B cell (primary cell): ENCODE measurements around the gene MLLT10. TPM values are rescaled to one million over a fixed set of nuclear protein-coding genes. Genes with fewer than 3 reads are reported as not detected.

Source experiments
- ATAC-seq: fragments of 200-7000 bp; cut with Tn5 transposase; one replicate; pipeline ENCODE4 v1.10.0; 2021; ENCODE audit warnings: low read depth, mild to moderate bottlenecking, moderate number of reproducible peaks, moderate library complexity
- CTCF ChIA-PET: fragments of 350-600 bp; sonication (Branson Sonifier 250); formaldehyde crosslinking; loops from one replicate; lab custom pipeline; 2021; ENCODE audit warnings: antibody characterized with exemption, inconsistent platforms; lab: Charles Lee
- POLR2A ChIA-PET: fragments of 350-600 bp; sonication (Branson Sonifier 250); formaldehyde crosslinking; loops from one replicate; lab custom pipeline; 2021; ENCODE audit warnings: antibody characterized with exemption; lab: Charles Lee
- DNase-seq: peaks from one replicate; pipeline ENCODE4 v3.0.0; 2013
- H2AFZ ChIP-seq: 2 replicates; pipeline ENCODE4 v1.6.1; 2012; ENCODE audit warnings: mild to moderate bottlenecking, low read depth, low read length; ENCODE audit not compliant: insufficient read depth, poor library complexity, severe bottlenecking
- H3K27ac ChIP-seq, 2 donors: 1 replicate in 1 of 2; 2 replicates in 1 of 2; pipeline ENCODE4 v1.5.1; 2012 to 2013; ENCODE audit warnings: low read length in 2 of 2, mild to moderate bottlenecking in 2 of 2, moderate library complexity in 1 of 2
- H3K27me3 ChIP-seq, 4 experiments: fragments of 200-600 bp in 1 of 4; sonication (generic) in 1 of 4; replicated peaks in 1 of 4; 1 replicate in 2 of 4; 2 replicates in 2 of 4; pipeline versions ENCODE4 v1.6.1 to v1.7.0; 2013 to 2016; ENCODE audit warnings: low read length in 3 of 4, mild to moderate bottlenecking in 2 of 4, mixed read lengths in 1 of 4, moderate library complexity in 1 of 4; ENCODE audit not compliant: insufficient read depth in 4 of 4, control insufficient read depth in 3 of 4; ENCODE audit errors: control extremely low read depth in 1 of 4
- H3K36me3 ChIP-seq, 2 experiments: replicated peaks in 1 of 2; 1 replicate in 1 of 2; 2 replicates in 1 of 2; pipeline versions ENCODE4 v1.6.1 to v1.7.1; 2013; ENCODE audit warnings: low read length in 1 of 2; ENCODE audit not compliant: insufficient read depth in 2 of 2, control insufficient read depth in 1 of 2; ENCODE audit errors: control extremely low read depth in 1 of 2, extremely low read depth in 1 of 2
- H3K4me1 ChIP-seq, 2 donors: fragments of 200-600 bp in 1 of 2; sonication (generic) in 1 of 2; 1 replicate in 1 of 2; 2 replicates in 1 of 2; pipeline versions ENCODE4 v1.5.1 to v1.6.1; 2013 to 2017; ENCODE audit warnings: low read length in 2 of 2; ENCODE audit not compliant: control insufficient read depth in 2 of 2, insufficient read depth in 2 of 2
- H3K4me2 ChIP-seq: replicated peaks from 2 replicates; pipeline ENCODE3; 2012; ENCODE audit warnings: mild to moderate bottlenecking, low read depth, low read length; ENCODE audit not compliant: poor library complexity, severe bottlenecking
- H3K4me3 ChIP-seq, 5 experiments: fragments of 200-600 bp in 1 of 5; sonication (generic) in 1 of 5; 1 replicate in 3 of 5; 2 replicates in 2 of 5; pipeline versions ENCODE4 v1.5.1 to v1.7.0; 2011 to 2016; ENCODE audit warnings: low read length in 4 of 5, mild to moderate bottlenecking in 4 of 5, low read depth in 2 of 5, control low read depth in 1 of 5, moderate library complexity in 1 of 5; ENCODE audit not compliant: insufficient read depth in 1 of 5; ENCODE audit errors: control extremely low read depth in 1 of 5, extremely low read depth in 1 of 5
- H3K79me2 ChIP-seq: fragments of 200-600 bp; sonication (generic); one replicate; pipeline ENCODE4 v1.6.0; 2016; ENCODE audit warnings: low read length; ENCODE audit not compliant: control insufficient read depth, insufficient read depth
- H3K9ac ChIP-seq: fragments of 200-600 bp; sonication (generic); 2 replicates; pipeline ENCODE4 v1.6.1; 2017; ENCODE audit warnings: mild to moderate bottlenecking, low read length, moderate library complexity
- H3K9me3 ChIP-seq, 3 donors: one replicate each; pipeline versions ENCODE4 v1.6.1 to v1.7.1; 2013; ENCODE audit warnings: low read length in 2 of 3; ENCODE audit not compliant: control insufficient read depth in 2 of 3, insufficient read depth in 1 of 3; ENCODE audit errors: control extremely low read depth in 1 of 3
- H4K20me1 ChIP-seq: 2 replicates; pipeline ENCODE4 v1.6.0; 2012; ENCODE audit warnings: mild to moderate bottlenecking, low read length; ENCODE audit not compliant: insufficient read depth, control insufficient read depth, poor library complexity, severe bottlenecking
- H3K27ac Mint-ChIP-seq: one replicate; pipeline ENCODE4 v1.8.0; 2021; ENCODE audit warnings: mixed read lengths
- H3K27me3 Mint-ChIP-seq: one replicate; pipeline ENCODE4 v1.8.0; 2021; ENCODE audit warnings: mixed read lengths
- H3K4me1 Mint-ChIP-seq: one replicate; pipeline ENCODE4 v1.8.0; 2021; ENCODE audit warnings: mixed read lengths
- H3K4me3 Mint-ChIP-seq: one replicate; pipeline ENCODE4 v1.8.0; 2021; ENCODE audit warnings: mixed read lengths
- H3K9me3 Mint-ChIP-seq: one replicate; pipeline ENCODE4 v1.8.0; 2022; ENCODE audit warnings: mixed read lengths; ENCODE audit not compliant: insufficient read depth
- EZH2 ChIP-seq: IDR thresholded peaks from 2 replicates; pipeline ENCODE4 v1.6.1; 2012; ENCODE audit warnings: borderline replicate concordance, low read depth, mild to moderate bottlenecking, moderate library complexity, low read length; ENCODE audit not compliant: insufficient read depth, poor library complexity, severe bottlenecking
- WGBS: methylation state at CpG from one replicate; pipeline ENCODE4 v1.1.5; 2013; ENCODE audit warnings: missing lambda C conversion rate; ENCODE audit not compliant: insufficient coverage; 5-methylcytosine and 5-hydroxymethylcytosine counted together
- intact Hi-C: fragments of 100-400 bp; cut with micrococcal nuclease; formaldehyde crosslinking; loops from one replicate; pipeline ENCODE4 v1.10.0; 2022
- polyA plus RNA-seq: library from polyadenylated mRNA; depleted of rRNA; stranded (reverse); fragments of >200 nt; gene quantifications from 2 replicates; pipeline ENCODE4 v1.2.3, GENCODE V29; 2012
- total RNA-seq, 2 donors: library from RNA; stranded (reverse); fragments of 120-200 nt in 1 of 2; gene quantifications; 1 replicate in 1 of 2; 2 replicates in 1 of 2; pipeline versions ENCODE4 v1.2.3 to v1.2.4, GENCODE V29; 2013 to 2022
- TF ChIP-seq, protein P1 (sequence below): fragments of 200-600 bp; IDR thresholded peaks from one replicate; pipeline ENCODE4 v1.8.0; 2022; ENCODE audit warnings: antibody characterized with exemption, mild to moderate bottlenecking

MLLT10 gene
- total and polyA plus RNA-seq, 2 donors (not counting 1 experiment from before 2014, with no cell fraction given): 21.7 to 70.5 TPM

DNA sequence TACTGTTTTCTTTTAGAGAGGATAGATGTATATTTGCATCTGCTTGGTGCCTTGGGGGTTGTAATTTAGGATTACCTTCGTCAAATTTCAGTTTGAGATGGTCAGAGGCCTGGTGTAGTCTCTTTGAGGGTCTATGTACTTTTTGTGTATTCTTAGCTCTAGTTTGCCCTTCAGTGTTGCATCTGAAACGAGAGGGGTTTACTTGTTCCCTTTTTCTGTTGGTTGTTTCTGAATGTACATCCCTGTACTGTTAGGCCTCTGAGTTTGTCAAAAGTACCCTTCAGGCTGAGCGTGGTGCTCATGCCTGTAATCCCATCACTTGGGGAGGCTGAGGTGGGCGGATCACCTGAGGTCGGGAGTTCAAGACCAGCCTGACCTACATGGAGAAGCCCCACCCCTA is 60.0 kb downstream of the MLLT10 start:
- Histone ChIP-seq H2AFZ (no peak overlapping the region), H3K4me3 (no peak overlapping the region), H4K20me1 (peaks cover 5% of the 10 kb centered on the region), H3K27me3 (no peaks in the 10 kb centered on the region), H3K27ac (no peak overlapping the region), H3K36me3 (peaks cover 0 to 15% of the 10 kb centered on the region in 2 experiments), H3K79me2 (peaks cover 55% of the 10 kb centered on the region), H3K4me2 (no peak overlapping the region), H3K9me3 (peaks cover 0 to 6% (median 0%) of the 10 kb centered on the region in 3 donors), H3K9ac (no peak overlapping the region), H3K4me1 (no peaks in the 10 kb centered on the region)
- Mint-ChIP-seq H3K4me3 (no peak overlapping the region), H3K9me3 (no peaks in the 10 kb centered on the region), H3K4me1 (peaks cover 10% of the 10 kb centered on the region), H3K27me3 (no peaks in the 10 kb centered on the region), H3K27ac (no peak overlapping the region)
- CTCF ChIA-PET: interaction anchor here (0.7 kb wide), 1 partner anchor 828 kb away, joined by 3 read pairs; no protein-coding TSS in a partner anchor
- DNase-seq: no peak
- intact Hi-C loops: no loop called here
- no peak for ATAC-seq
- POLR2A ChIA-PET: no interaction called here
- 55% methylated on average over 2 of the region's 5 CpGs for WGBS
- TF ChIP-seq, protein P1, sequence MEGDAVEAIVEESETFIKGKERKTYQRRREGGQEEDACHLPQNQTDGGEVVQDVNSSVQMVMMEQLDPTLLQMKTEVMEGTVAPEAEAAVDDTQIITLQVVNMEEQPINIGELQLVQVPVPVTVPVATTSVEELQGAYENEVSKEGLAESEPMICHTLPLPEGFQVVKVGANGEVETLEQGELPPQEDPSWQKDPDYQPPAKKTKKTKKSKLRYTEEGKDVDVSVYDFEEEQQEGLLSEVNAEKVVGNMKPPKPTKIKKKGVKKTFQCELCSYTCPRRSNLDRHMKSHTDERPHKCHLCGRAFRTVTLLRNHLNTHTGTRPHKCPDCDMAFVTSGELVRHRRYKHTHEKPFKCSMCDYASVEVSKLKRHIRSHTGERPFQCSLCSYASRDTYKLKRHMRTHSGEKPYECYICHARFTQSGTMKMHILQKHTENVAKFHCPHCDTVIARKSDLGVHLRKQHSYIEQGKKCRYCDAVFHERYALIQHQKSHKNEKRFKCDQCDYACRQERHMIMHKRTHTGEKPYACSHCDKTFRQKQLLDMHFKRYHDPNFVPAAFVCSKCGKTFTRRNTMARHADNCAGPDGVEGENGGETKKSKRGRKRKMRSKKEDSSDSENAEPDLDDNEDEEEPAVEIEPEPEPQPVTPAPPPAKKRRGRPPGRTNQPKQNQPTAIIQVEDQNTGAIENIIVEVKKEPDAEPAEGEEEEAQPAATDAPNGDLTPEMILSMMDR: no peak
- no peak for TF ChIP-seq EZH2

DNA sequence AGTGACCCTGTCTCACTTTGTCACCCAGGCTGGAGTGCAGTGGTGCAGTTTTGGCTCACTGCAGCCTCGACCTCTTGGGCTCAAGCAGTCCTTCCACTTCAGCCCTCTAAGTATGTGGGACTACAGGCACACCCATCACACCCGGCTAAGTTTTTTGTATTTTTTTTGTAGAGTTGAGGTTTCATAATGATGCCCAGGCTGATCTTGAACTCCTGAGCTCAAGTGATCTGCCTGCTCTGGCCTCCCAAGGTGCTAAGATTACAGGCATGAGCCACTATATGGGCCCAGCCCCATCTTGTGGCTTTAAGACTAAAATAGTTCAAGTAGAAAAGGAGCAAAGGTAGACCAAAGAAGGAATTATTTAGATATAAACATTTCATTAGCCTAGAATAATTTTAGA is 65.5 kb downstream of the MLLT10 start:
- no peak overlapping the region for H3K9ac ChIP-seq
- H3K4me3 Mint-ChIP-seq: no peak overlapping the region
- intact Hi-C loops: no loop called here
- TF ChIP-seq, protein P1: no peak
- TF ChIP-seq EZH2: no peak
- peaks cover 7% of the 10 kb centered on the region for H3K4me1 Mint-ChIP-seq
- no peaks in the 10 kb centered on the region for H3K27me3 ChIP-seq
- no peak overlapping the region for H3K27ac Mint-ChIP-seq
- WGBS: no CpG with 5 or more reads among the region's 2 CpGs
- no peak overlapping the region for H3K4me2 ChIP-seq
- no peak overlapping the region for H2AFZ ChIP-seq
- DNase-seq: no peak
- ChIA-PET POLR2A (no interaction called here), CTCF (no interaction called here)
- H3K36me3 ChIP-seq: peaks cover 0 to 17% of the 10 kb centered on the region in 2 experiments
- no peak for ATAC-seq
- H3K9me3 ChIP-seq: no peaks in the 10 kb centered on the region
- H3K4me1 ChIP-seq: peaks cover 0 to 3% of the 10 kb centered on the region in 2 donors
- peaks cover 24% of the 10 kb centered on the region for H3K79me2 ChIP-seq
- H3K27ac ChIP-seq: no peak overlapping the region
- no peaks in the 10 kb centered on the region for H3K27me3 Mint-ChIP-seq
- no peaks in the 10 kb centered on the region for H3K9me3 Mint-ChIP-seq
- H3K4me3 ChIP-seq: no peak overlapping the region
- peaks cover 7% of the 10 kb centered on the region for H4K20me1 ChIP-seq
